Midbrain (tissue), 1 donor: Measurements from ENCODE around the gene ZNF593OS.
A peak's percentile ranks its signal among the peaks of the same experiment; 100 is the strongest.

Experiments
- DNase-seq: peaks from one replicate; lab custom pipeline; 2025; lab: John Stamatoyannopoulos, UW

Gene ZNF593OS

GRCh38 chr1:26184086-26184485, 12.5 kb upstream of the ZNF593OS start:
- no peak for DNase-seq

DNA sequence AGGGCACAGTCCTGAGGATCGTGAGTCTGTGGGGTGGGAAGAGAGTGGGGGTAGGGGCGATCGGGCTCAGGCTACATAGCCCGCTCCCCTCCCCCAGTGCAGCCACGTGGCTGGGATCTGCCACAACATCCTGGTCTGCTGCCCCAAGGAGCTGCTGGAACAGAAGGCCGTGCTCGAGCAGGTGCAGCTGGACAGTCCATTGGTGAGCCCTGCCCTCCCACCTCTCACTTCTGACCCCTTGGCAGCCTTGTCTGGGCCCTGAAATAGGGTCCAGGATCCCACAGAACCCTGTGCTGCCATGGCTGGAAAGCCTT, 10.7 kb upstream of the ZNF593OS start:
- no peak for DNase-seq

DNA sequence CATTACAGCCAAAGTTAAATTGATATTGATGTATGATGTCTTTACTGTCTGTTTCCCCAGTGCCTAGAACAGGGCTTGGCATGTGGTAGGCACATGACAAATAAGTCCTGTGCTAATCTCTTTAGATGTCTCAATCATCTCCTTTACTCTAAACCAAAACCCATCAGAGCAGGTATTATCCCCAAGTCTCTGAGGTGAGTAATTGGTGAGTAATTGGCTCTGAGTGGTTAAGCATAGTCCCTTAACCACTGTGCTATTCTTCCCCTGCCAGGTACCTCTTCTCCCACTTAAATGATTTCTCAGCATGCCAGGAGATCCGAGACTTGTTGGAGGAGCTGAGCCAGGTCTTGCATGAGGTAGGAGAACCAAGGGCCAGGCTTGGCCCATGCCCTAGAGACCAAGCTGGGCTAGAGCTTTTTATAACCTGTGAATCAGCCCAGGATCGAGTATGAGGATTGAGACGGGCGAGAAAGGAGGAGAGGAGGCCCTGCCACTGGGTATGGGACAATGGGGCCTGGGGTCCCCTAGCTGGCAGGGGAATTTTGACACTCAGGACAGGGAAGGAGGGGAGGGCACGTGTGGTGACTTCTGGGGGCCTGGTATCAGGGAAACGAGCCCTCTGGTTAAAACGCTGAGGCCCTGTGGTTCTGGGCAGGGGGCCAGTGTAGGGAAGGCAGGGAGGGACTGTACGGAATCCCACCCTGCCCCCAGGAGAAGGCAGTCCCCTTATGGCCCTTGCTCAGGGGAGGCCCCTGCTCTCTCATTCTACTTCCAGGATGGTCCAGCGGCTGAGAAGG, 10.2 kb upstream of the ZNF593OS start:
- DNase-seq = no peak

DNA sequence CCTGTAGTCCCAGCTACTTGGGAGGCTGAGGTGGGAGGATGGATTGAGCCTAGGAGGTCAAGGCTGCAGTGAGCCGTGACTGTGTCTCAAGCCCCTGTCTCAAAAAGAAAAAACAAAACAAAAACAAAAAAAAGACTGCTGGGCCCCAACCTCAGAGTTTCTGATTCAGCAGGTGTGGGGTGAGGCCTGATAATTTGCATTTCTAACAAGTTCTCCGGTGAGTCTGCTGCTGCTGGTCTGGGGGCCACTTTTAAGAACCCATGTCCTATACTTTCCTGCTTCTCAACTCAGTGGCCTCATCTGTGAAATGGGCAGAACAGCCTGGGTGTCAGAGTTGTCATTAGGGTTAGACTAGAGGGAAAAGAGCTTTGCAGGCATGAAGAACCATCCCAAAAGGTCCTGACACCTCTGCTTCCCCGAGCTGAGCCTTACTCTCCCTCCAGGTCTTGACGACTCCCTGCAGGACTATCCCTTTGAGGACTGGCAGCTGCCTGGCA, 8.4 kb upstream of the ZNF593OS start:
- DNase-seq = no peak

GRCh38 chr1:26177182-26177684, 5.6 kb upstream of the ZNF593OS start, which contains the start of gene CNKSR1:
TSS of gene CNKSR1 (plus strand) at chr1:26177491. CDS start at chr1:26177548, 57 bp downstream.
- DNase-seq = no peak

DNA sequence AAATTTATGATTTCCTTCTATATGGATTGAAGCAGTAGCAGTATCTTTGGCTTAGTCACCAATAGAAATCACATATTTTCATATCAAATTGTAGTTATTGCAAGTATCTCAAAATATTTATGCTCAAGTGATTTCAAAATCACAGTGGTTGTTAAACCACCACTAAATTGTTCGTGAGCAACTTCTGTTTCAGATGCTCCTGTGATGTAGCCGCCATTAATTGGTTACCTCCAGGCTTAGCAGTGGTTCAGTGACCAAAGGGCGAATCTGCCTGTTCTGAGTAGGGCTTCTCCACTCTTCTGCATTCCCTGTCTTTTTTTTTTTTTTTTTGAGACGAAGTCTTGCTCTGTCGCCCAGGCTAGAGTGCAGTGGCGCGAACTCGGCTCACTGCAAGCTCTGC, 3.7 kb upstream of the ZNF593OS start:
- DNase-seq = no peak

GRCh38 chr1:26170472-26170821, 1.2 kb downstream of the ZNF593OS start:
- DNase-seq = no peak

GRCh38 chr1:26169669-26170471, 1.8 kb downstream of the ZNF593OS start, which contains the start of gene ZNF593:
TSS of gene ZNF593 (plus strand) at chr1:26169908. CDS start at chr1:26169984, 76 bp downstream.
- peak; percentile 92 for DNase-seq

GRCh38 chr1:26169198-26169554, 2.5 kb downstream of the ZNF593OS start:
- DNase-seq = peak; percentile 45

GRCh38 chr1:26168410-26169197, 3.0 kb downstream of the ZNF593OS start, which contains the start of gene C1orf232:
TSS of gene C1orf232 (minus strand) at chr1:26168963. CDS start at chr1:26168499, 464 bp downstream.
- peak; percentile 2 for DNase-seq

- no peak for DNase-seq
Measured at GRCh38 chr1:26166719-26167281, 4.8 kb downstream of the ZNF593OS start.

DNA sequence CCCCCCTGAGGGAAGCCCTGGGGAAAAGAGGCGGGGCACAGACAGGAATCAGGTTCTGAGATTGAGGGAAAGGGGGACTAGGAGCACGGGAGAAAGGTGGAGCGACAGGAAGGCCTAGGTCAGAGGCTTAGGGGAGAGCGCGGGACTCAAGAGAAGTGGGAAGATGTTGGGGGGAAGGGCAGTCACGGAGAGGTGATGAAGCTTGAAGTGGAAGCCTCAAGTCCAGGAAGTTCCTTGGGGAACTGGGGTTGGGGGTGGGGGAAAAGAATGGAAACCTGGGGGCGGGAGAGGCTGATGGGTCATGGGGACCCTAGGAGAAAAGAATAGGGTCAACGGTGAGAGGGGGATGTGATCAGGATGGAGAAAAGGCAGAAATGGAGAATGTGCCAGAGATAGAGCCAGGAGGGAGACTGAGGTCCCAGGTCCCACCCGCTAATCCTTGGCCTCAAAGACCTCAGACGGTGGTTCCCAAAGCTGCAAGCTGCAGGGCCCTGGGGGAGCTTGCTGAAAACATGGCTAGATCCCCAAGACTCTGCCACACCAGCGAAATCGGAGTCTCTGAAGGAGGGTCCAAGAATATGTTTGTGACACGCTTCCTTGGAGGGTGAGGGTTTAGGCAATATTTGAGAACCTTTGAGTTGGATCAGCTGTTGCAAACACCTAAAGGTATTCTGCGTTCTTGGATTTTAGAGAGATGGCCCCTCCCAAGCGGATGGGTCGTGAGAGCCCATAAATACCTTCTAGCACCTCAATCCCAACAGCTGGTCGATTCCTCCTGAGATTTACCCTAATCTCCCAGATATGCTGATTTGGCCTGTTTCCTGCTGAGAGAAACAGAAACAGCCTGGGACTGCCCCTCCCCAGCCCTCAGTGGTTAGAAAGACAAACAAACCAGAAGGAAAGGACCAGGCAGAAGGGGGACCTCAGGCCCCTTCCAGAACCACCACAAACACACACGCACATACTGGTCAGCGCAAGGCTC, 6.5 kb downstream of the ZNF593OS start:
- DNase-seq = no peak

- peak; percentile 52 for DNase-seq
Measured at GRCh38 chr1:26164036-26164860, 7.4 kb downstream of the ZNF593OS start.

- no peak for DNase-seq
Measured at GRCh38 chr1:26163684-26164035, 8.0 kb downstream of the ZNF593OS start.

- no peak for DNase-seq
Measured at GRCh38 chr1:26162220-26162709, 9.4 kb downstream of the ZNF593OS start.

GRCh38 chr1:26161415-26162219, 10.0 kb downstream of the ZNF593OS start:
- peak; percentile 40 for DNase-seq

DNA sequence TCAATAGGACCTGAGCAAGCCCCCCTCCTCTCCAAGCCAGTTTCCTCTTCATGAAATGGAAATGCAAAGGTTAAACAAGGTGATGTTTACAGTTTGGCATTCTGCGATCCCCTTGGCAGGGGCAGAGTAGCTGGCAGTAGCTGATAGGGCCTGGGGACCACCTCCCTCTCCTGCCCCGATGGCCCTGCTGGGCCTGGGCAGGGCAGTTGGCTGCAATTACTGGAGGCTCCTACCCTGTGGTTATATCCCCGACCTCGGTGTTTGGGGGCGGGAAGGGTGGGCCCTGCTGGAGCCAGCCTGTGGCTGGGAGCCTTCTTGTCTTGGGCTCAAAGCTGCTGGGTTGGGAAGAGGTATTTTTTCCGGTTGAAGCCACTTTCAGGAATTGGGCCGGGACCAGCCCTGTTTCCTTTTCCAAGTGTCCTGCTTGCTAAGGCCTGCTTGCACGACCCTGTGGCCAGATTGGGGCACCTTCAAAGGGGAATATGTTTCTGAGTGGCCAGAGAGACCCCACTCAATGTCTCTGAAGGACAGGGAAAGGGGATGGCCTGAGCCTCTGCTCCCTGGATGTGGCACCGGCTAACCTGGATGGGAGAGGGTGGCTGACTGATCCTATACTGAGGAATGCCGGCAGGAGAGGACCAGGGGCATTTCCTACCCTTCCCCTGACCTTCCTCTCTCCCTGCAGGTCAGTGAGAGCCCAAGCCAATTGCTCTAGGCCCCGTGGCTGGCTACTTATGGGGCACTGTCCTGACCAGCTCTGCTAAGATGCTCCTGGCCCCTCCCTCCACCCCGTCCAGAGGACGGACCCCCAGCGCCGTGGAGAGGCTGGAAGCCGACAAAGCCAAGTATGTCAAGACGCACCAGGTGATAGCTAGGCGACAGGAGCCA, 10.9 kb downstream of the ZNF593OS start:
- DNase-seq = no peak

GRCh38 chr1:26159743-26160039, 11.9 kb downstream of the ZNF593OS start:
- DNase-seq = no peak
